ENCODE data around the gene SIRT1. TPM values are rescaled to one million over a fixed set of nuclear protein-coding genes. Genes with fewer than 3 reads are reported as not detected.
"Not testable (repeated sequence)": the region's sequence is repeated elsewhere in the genome, so short reads cannot be mapped to it uniquely, and the experiment has no call there.

SIRT1 gene
- total RNA-seq, 6 experiments from 2014 or later, result 9.8 to 12.9 (median 11.7) TPM

DNA sequence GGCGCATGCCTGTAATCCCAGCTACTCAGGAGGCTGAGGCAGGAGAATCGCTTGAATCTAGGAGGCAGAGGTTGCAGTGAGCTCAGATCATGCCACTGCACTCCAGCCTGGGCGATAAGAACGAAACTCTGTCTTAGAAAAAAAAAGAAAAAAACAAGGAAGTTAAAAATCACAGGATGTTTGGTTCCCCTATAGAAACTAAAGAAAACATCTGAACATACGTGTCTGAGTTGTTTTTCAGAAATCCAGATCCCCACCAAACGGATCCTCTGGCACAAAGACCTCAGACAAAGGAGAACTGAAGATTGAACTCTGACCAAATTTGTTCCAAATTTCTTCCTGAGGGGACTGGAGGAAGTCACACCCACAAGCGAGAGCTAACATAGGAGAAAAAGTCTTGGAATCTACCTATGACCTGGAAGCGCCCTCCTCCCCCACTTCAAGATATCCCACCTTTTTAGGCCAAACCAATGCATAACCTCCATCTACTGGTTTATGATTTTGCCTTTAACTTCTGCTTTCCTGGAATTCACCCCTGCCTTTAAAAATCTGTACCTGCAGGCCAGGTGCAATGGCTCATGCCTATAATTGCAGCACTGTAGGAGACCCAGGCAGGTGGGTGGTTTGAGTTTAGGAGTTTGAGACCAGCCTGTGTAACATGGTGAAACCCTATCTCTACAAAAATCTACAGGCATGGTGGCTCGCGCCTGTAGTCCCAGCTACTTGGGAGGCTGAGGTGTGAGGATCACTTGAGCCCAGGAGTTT, 19.7 kb upstream of the SIRT1 start:
- Mint-ChIP-seq H3K27me3 (ENCODE audit: insufficient read depth) (no peaks in the 10 kb centered on the region), H3K9me3 (no peaks in the 10 kb centered on the region), H3K36me3 (ENCODE audit: low read depth) (no peaks in the 10 kb centered on the region), H3K4me3 (no peak overlapping the region), H3K27ac (no peak overlapping the region), H3K4me1 (ENCODE audit: low read depth) (no peaks in the 10 kb centered on the region)
- DNase-seq, result no peak
- TF ChIP-seq, protein P1, sequence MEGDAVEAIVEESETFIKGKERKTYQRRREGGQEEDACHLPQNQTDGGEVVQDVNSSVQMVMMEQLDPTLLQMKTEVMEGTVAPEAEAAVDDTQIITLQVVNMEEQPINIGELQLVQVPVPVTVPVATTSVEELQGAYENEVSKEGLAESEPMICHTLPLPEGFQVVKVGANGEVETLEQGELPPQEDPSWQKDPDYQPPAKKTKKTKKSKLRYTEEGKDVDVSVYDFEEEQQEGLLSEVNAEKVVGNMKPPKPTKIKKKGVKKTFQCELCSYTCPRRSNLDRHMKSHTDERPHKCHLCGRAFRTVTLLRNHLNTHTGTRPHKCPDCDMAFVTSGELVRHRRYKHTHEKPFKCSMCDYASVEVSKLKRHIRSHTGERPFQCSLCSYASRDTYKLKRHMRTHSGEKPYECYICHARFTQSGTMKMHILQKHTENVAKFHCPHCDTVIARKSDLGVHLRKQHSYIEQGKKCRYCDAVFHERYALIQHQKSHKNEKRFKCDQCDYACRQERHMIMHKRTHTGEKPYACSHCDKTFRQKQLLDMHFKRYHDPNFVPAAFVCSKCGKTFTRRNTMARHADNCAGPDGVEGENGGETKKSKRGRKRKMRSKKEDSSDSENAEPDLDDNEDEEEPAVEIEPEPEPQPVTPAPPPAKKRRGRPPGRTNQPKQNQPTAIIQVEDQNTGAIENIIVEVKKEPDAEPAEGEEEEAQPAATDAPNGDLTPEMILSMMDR (IDR thresholded peaks at IDR 0.05), result no peak

DNA sequence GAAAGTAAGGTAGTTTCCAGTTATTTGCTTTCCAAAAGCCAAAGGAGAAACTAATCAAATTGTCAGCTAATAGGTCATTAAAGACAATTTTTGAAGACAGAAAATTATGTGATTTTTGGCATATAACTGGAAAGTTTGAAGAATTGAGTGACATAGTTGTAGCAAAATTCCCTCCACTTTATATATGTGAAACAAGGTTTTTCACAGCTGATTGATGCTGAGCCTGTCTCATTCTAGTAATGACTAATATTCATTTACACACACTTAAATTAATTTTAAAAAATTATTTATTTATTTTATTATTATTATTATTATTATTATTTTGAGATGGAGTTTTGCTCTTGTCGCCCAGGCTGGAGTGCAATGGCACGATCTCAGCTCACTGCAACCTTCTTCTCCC, 16.3 kb upstream of the SIRT1 start:
- H3K4me3 Mint-ChIP-seq, result no peak overlapping the region
- no peaks in the 10 kb centered on the region for H3K36me3 Mint-ChIP-seq (ENCODE audit: low read depth)
- H3K27me3 Mint-ChIP-seq (ENCODE audit: insufficient read depth), result no peaks in the 10 kb centered on the region
- DNase-seq, result no peak
- H3K9me3 Mint-ChIP-seq, result no peaks in the 10 kb centered on the region
- H3K27ac Mint-ChIP-seq, result no peak overlapping the region
- no peaks in the 10 kb centered on the region for H3K4me1 Mint-ChIP-seq (ENCODE audit: low read depth)
- TF ChIP-seq, protein P1 (IDR thresholded peaks at IDR 0.05), result no peak

DNA sequence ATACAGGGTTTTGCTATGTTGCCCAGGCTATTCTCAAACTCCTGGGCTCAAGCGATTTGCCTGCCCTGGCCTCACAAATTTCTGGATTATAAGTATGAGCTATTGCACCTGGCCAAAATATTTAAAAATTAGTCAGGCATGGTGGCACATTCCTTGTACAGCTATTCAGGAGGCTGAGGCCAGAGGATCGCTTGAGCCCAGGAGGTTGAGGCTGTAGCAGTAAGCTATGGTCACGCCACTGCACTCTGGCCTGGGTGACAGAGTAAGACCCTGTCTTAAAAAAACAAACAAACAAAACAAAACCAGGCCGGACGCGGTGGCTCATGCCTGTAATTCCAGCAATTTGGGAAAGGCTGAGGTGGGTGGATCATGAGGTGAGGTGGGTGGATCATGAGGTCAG, 14.5 kb upstream of the SIRT1 start:
- Mint-ChIP-seq H3K4me1 (ENCODE audit: low read depth) (no peaks in the 10 kb centered on the region), H3K36me3 (ENCODE audit: low read depth) (no peaks in the 10 kb centered on the region), H3K27me3 (ENCODE audit: insufficient read depth) (peaks cover 4% of the 10 kb centered on the region), H3K27ac (no peak overlapping the region), H3K9me3 (no peaks in the 10 kb centered on the region), H3K4me3 (no peak overlapping the region)
- DNase-seq, result no peak
- TF ChIP-seq, protein P1 (IDR thresholded peaks at IDR 0.05), result no peak

DNA sequence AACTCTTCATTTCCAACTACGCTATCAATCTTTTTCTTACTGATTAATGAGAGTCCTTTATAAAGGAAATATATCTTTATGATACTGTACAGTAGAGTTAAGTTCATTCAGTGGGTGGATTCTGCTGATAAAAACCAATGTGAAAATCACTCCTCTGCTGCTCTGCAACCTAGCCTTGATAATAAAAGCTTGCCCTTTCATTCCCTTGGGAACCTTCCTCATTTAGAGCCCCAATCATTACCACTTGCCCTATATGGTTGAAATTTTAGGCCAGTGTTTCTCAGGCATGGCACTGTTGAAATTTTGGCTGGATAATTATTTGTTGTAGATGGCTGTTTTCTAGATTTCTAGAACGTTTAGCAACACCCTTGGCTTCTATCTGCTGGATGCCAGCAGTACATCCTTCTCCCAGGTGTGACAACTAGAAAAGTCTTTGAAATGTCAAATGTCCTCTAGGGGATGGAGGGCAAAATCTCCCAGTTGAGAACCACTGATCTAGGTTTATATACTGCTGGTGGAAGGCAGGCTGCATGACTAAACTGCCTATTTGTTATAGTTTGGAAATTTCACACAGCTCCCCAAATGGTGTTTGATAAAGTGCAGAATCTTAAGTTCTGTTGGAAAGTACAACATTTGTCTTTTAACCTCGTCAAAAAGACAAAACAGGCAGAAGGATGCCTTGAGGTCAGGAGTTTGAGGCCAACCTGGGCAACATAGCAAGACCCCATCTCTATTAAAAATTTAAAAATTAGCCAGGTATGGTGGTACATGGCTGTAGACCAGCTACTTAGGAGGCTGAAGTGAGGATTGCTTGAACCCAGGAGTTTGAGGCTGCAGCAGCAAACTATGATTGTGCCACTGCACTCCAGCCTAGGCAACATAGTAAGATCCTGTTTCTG, 8.9 kb upstream of the SIRT1 start:
- TF ChIP-seq, protein P1 (IDR thresholded peaks at IDR 0.05), result no peak
- no peaks in the 10 kb centered on the region for H3K9me3 Mint-ChIP-seq
- no peak overlapping the region for H3K27ac Mint-ChIP-seq
- H3K4me1 Mint-ChIP-seq (ENCODE audit: low read depth), result no peaks in the 10 kb centered on the region
- DNase-seq, result no peak
- no peak overlapping the region for H3K4me3 Mint-ChIP-seq
- peaks cover 7% of the 10 kb centered on the region for H3K27me3 Mint-ChIP-seq (ENCODE audit: insufficient read depth)
- H3K36me3 Mint-ChIP-seq (ENCODE audit: low read depth), result no peaks in the 10 kb centered on the region

DNA sequence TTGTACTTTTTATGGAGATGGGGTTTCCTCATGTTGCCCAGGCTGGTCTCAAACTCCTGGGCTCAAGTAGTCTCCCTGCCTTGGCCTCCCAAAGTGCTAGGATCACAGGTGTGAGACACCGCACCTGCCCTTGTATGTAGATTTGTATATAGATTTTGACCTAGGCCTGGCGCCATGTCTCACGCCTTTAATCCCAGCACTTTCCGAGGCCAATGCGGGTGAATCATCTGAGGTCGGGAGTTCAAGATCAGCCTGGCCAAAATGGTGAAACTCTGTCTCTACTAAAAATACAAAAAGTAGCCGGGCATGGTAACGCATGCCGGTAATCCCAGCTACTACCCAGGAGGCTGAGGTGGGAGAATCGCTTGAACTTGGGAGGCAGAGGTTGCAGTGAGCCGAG, 7.0 kb upstream of the SIRT1 start:
- not testable (repeated sequence) for H3K4me1 Mint-ChIP-seq (ENCODE audit: low read depth); H3K27me3 Mint-ChIP-seq (ENCODE audit: insufficient read depth); H3K9me3 Mint-ChIP-seq; DNase-seq; H3K27ac Mint-ChIP-seq; H3K4me3 Mint-ChIP-seq; H3K36me3 Mint-ChIP-seq (ENCODE audit: low read depth)

DNA sequence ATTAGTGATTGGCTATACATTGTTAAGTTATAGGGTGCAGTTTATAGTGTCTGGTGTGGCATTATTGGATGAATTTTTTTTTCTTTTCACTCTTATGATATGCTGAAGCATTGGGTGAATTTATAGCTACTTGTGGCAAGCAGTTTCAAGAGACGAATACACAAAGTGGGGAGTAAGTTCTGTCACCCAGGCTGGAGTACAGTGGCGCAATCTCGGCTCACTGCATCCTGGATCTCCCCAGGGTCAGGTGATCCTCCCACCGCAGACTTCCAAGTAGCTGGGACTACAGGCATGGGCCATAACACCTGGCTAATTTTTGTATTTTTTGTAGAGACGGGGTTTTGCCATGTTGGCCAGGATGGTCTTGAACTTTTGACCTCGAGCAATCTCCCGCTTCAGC, 6.3 kb upstream of the SIRT1 start:
- DNase-seq, result no peak
- Mint-ChIP-seq H3K4me3 (no peak overlapping the region), H3K27me3 (ENCODE audit: insufficient read depth) (peaks cover 7% of the 10 kb centered on the region), H3K4me1 (ENCODE audit: low read depth) (no peaks in the 10 kb centered on the region), H3K9me3 (no peaks in the 10 kb centered on the region), H3K27ac (no peak overlapping the region), H3K36me3 (ENCODE audit: low read depth) (no peaks in the 10 kb centered on the region)
- TF ChIP-seq, protein P1 (IDR thresholded peaks at IDR 0.05), result no peak

Measured in HFFc6 (cell line).